ACHN (cell line): ENCODE results near the gene RNASE1.

Experiments
- DNase-seq: peaks from one replicate; pipeline ENCODE4 v3.0.0-alpha.2; 2015
- in situ Hi-C: cut with HindIII; loops from 2 replicates; pipeline ENCODE4 v1.10.0; 2017; ENCODE audit warnings: low sequenced_read_pairs, low pct_ligation_motif_present, low pct_unique_long_range_greater_than_20kb

Gene RNASE1

GRCh38 chr14:20811986-20812975 lies 9.6 kb upstream of the RNASE1 start:
- DNase-seq: no peak
- in situ Hi-C loops: no loop called here

- in situ Hi-C loops: no loop called here
- DNase-seq: no peak
Observed at GRCh38 chr14:20809917-20810316, 7.3 kb upstream of the RNASE1 start.

DNA sequence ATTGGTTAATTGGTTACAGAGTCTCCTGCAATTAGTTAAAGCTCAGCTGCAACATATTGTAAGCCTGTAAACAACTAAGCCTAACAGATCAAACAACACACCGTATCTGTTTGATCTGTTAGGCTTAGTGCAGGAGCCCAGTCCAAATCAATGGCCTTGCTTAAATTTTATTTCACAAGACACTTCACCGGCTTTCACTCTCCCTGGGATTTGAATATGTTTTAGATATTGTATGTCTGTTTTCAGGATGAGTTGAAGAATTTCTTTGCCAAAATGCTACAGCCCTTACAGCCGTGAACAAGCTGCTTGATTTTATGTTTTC lies 5.5 kb upstream of the RNASE1 start:
- no peak for DNase-seq
- in situ Hi-C loops: no loop called here

GRCh38 chr14:20807304-20808161 lies 4.9 kb upstream of the RNASE1 start:
- in situ Hi-C loops: no loop called here
- no peak for DNase-seq

DNA sequence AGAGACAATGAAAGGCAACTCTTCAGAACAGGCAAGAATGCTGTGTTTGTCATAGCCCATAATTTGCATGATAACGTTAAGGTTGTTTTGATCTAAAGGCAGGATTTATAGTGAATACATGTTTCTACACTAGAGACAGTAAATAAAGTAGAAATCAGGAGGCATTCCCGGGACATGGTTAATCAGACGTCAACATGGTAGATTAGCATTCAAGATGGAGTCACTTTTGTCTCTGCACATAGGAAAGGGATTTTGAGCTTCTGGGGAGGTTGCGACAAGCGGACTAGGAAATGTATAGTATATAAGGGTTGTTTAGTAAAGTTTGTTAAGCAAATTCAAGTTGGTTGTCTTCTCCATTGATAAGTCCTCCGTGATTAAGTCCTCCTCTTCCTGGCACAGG lies 2.8 kb upstream of the RNASE1 start:
- in situ Hi-C loops: no loop called here
- no peak for DNase-seq

DNA sequence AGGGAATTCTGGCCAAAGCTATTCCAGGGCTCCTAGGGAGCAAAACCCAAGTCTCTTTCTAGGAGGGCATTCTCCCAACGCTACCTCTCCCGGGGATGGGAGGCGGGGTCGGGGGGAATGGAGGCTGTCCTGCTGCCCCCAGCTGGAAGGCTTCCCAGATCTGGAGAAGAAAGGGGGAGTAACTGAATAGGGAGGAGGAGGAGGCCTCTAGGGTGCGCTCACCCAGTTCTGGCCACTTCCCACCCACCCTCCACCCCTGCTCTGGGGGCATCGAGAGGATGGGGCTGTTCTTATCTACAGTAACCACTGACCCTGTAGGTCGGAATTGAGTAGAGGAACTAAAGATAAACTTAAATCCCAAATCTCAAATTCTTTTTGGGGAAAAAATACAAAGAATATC lies 579 bp upstream of the RNASE1 start:
- in situ Hi-C loops: no loop called here

GRCh38 chr14:20801726-20802125 lies 918 bp downstream of the RNASE1 start:
- DNase-seq: no peak
- in situ Hi-C loops: no loop called here

More for the DNA sequence above, 579 bp upstream of the RNASE1 start:
- DNase-seq: no peak

GRCh38 chr14:20799892-20800544 lies 2.6 kb downstream of the RNASE1 start:
- DNase-seq: no peak
- in situ Hi-C loops: no loop called here

- in situ Hi-C loops: no loop called here
- DNase-seq: no peak
Observed at GRCh38 chr14:20799456-20799891, 3.2 kb downstream of the RNASE1 start.

DNA sequence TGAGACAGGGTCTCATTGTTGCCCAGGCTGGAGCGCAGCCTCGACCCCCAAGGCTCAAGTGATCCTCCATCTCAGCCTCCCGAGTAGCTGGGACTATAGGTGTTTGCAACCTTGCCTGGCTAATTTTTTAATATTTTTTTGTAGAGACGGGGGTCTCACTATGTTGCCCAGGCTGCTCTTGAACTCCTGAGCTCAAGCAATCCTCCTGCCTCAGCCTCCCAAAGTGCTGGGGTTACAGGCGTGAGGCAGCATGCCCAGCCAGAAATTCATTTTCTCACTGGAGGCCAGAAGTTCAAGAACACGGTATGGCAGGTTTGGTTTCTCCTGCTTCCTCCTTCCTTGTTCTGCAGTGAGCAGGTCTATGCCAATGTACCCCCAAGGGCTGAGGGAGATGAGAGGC lies 3.7 kb downstream of the RNASE1 start:
- DNase-seq: no peak
- in situ Hi-C loops: no loop called here

DNA sequence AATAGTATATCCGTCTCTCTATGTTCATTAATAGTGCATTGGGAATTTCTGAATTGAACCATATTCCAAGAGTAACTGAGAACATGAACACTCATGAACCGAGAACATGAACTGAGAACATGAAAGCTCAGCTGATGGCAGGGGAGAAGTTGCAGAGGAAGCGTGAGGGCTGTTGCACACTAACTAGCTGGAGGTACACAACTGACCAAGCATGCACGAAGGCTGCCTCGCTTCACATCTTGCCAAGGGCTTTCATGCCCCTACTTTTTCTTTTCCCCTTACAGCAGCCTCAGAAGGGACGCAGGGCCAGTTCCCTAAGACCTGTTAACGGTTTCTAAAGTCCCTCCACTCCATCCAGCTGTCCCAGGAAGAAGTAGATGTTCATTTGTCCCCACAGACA lies 4.3 kb downstream of the RNASE1 start:
- in situ Hi-C loops: no loop called here

DNA sequence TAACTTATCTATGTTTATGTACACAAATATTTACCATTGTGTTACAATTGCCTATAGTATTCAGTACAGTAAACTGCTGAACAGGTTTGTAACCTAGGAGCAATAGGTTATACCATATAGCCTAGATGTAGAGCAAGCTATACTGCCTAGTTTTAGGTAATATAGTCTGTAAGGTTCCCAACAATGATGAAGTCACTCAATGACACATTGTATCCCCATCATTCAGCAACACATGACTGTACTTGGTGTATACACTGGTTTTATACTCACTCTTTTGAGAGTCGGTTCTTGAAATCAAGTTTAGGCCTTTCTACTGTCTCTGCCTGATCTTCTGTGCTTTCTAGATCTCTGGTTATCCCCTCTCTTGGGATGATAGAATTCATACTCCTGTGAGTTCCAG lies 5.5 kb downstream of the RNASE1 start:
- in situ Hi-C loops: no loop called here
- no peak for DNase-seq

More for the DNA sequence above, 4.3 kb downstream of the RNASE1 start:
- DNase-seq: no peak

DNA sequence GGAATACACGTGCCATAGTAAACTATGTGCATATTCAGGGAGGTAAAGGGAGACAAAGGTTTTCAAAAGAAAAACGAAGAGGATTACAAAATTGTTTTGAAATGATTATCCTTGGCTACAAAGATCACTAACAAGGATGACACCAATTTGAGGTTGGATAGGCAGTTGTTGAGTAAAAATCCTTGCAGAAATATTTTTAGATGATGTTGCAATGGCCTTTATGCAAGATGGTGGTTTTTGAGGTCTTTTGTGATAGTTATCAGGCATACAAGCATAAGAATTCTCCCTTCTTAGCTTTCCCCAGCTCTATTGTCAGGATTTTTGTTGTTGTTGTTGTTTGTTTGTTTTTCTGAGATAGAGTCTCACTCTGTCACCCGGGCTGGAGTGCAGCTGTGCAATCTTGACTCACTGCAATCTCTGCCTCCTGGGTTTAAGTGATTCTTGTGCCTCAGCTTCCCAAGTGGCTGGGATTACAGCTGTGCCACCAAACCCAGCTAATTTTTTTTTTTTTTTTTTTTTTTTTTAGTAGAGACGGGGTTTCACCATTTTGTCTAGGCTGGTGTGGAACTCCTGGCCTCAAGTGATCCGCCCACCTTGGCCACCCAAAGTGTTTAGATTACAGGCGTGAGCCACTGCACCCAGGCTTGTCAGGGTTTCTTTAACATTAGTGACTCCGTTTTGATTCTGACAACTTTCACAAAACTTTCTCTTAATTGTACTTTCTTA lies 7.8 kb downstream of the RNASE1 start:
- in situ Hi-C loops: no loop called here
- DNase-seq: no peak

DNA sequence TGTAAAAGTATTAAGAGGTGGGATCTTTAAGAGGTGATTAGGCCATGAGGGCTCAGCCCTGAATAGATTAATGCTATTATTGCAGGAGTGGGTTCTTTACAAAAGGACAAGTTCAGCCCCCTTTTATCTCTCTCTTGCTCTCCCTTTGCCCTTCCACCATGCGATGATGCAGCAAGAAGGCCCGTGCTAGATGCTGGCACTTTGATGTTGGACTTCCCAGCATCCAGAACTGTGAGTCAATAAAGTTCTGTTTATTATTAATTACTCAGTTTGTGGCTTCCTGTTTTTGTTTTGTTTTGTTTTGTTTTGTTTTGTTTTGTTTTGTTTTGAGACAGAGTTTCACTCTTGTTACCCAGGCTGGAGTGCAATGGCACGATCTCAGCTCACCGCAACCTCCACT lies 10.1 kb downstream of the RNASE1 start:
- no peak for DNase-seq
- in situ Hi-C loops: no loop called here

GRCh38 chr14:20791597-20791996 lies 11.0 kb downstream of the RNASE1 start:
- in situ Hi-C loops: no loop called here
- DNase-seq: no peak

DNA sequence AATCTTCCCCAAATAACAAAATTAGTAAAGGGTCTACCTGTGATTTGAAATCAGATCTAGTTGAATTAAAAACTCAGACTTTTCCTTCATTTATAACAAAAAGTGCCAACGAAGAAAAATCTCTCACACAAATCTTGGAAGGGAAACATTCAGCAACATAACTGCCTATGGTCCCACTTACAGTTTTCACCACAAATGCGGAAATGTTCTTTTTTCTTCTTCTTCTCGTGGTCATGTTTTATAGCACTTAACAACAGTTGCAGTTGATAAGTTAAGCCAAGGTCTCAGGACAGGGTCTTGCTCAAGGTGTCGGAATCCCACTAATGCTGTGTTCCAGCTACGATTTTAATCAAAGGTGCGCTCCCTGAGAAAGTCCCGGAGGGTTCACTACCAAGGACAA lies 11.5 kb downstream of the RNASE1 start:
- no peak for DNase-seq
- in situ Hi-C loops: no loop called here

GRCh38 chr14:20790464-20791116 lies 12.1 kb downstream of the RNASE1 start:
- DNase-seq: no peak
- in situ Hi-C loops: no loop called here

GRCh38 chr14:20789230-20789813 lies 13.3 kb downstream of the RNASE1 start:
- in situ Hi-C loops: no loop called here
- no peak for DNase-seq
